ENCODE measurements around the gene CRKL. TPM values are rescaled to one million over a fixed set of nuclear protein-coding genes. Genes with fewer than 3 reads are reported as not detected.

The CRKL gene
- polyA plus RNA-seq, 3 donors = 26.0 to 37.5 (median 29.4) TPM

DNA sequence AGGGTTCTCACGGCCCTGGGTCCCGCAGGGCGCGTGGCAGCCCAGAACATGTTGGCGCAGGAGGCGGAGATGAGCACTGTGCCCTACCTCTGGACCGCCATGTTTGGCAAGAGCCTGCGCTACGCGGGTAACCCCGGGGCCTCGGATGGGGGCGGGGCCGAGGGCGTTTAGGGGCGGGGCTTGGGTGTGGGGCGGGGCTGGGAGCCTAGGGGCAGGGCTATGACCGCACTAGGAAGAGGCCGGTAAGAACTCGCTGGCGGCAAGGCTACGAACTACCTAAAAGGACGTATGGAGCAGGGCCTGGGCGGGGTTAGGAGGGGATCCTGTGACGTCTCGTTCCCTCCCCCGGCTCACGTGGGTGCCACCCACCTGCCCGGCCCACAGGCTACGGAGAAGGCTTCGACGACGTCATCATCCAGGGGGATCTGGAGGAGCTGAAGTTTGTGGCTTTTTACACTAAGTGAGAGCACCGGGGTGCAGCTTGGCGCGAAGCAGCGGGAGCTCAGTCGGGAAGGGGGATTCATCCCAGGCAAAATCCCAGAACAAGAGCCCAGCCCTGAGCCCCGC is 62.1 kb downstream of the CRKL start:
- H3K4me1 Mint-ChIP-seq = peaks cover 43% of the 10 kb centered on the region
- peaks cover 15% of the 10 kb centered on the region for H3K79me2 ChIP-seq (ENCODE audit: insufficient read depth, low read length)
- DNase-seq = peak; percentile 65 to 87 (median 85)
- intact Hi-C loops (cut with micrococcal nuclease) = no loop called here
- peaks cover 20 to 22% of the 10 kb centered on the region in 2 donors for H3K36me3 Mint-ChIP-seq
- peak overlapping the region; percentile 46 for H2AFZ ChIP-seq (ENCODE audit: insufficient read depth, low read depth, low read length, poor library complexity, severe bottlenecking)
- H3K27me3 Mint-ChIP-seq (ENCODE audit: low read depth in 3 of 3) = peaks cover 6 to 11% (median 10%) of the 10 kb centered on the region in 3 donors
- H3K4me1 ChIP-seq (ENCODE audit: control insufficient read depth in 1 of 2, insufficient read depth in 2 of 2, low read length in 2 of 2) = peaks cover 31 to 46% of the 10 kb centered on the region in 2 donors
- H3K27ac ChIP-seq (ENCODE audit: low read depth in 1 of 2, low read length in 2 of 2) = no peak overlapping the region
- H3K9me3 Mint-ChIP-seq = peaks cover 10 to 19% (median 14%) of the 10 kb centered on the region in 7 donors
- peaks cover 0 to 3% of the 10 kb centered on the region in 2 donors for H3K27me3 ChIP-seq (ENCODE audit: control insufficient read depth in 2 of 2, insufficient read depth in 2 of 2, low read length in 2 of 2)
- WGBS (ENCODE audit: insufficient coverage) = 19% methylated on average over 37 of the region's 39 CpGs
- peak overlapping the region; percentile 29 for H3K4me2 ChIP-seq (replicated peaks; ENCODE audit: extremely low read depth, low read length, poor library complexity, severe bottlenecking)
- peaks cover 9 to 10% of the 10 kb centered on the region in 2 donors for H3K9me3 ChIP-seq (replicated peaks in 1 of 2; ENCODE audit: control insufficient read depth in 1 of 2, insufficient read depth in 1 of 2, low read length in 2 of 2)
- H3K4me3 ChIP-seq (replicated peaks in 1 of 3; ENCODE audit: low read depth in 2 of 3, low read length in 3 of 3) = peak overlapping the region in 1 of 3 experiments; percentile 30
- TF ChIP-seq, protein P1, sequence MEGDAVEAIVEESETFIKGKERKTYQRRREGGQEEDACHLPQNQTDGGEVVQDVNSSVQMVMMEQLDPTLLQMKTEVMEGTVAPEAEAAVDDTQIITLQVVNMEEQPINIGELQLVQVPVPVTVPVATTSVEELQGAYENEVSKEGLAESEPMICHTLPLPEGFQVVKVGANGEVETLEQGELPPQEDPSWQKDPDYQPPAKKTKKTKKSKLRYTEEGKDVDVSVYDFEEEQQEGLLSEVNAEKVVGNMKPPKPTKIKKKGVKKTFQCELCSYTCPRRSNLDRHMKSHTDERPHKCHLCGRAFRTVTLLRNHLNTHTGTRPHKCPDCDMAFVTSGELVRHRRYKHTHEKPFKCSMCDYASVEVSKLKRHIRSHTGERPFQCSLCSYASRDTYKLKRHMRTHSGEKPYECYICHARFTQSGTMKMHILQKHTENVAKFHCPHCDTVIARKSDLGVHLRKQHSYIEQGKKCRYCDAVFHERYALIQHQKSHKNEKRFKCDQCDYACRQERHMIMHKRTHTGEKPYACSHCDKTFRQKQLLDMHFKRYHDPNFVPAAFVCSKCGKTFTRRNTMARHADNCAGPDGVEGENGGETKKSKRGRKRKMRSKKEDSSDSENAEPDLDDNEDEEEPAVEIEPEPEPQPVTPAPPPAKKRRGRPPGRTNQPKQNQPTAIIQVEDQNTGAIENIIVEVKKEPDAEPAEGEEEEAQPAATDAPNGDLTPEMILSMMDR (IDR thresholded peaks at IDR 0.05) = no peak
- H3K4me3 Mint-ChIP-seq = peak overlapping the region; percentile 68 to 84
- peaks cover 0 to 8% of the 10 kb centered on the region in 2 donors for H3K36me3 ChIP-seq (replicated peaks in 1 of 2; ENCODE audit: control insufficient read depth in 1 of 2, insufficient read depth in 2 of 2, low read length in 2 of 2)
- no peak overlapping the region for H3K9ac ChIP-seq (ENCODE audit: insufficient read depth, low read length, poor library complexity, severe bottlenecking)
- H3K27ac Mint-ChIP-seq = peak overlapping the region; percentile 50 to 88 (median 77)
- no peaks in the 10 kb centered on the region for H4K20me1 ChIP-seq (ENCODE audit: insufficient read depth, low read length)

DNA sequence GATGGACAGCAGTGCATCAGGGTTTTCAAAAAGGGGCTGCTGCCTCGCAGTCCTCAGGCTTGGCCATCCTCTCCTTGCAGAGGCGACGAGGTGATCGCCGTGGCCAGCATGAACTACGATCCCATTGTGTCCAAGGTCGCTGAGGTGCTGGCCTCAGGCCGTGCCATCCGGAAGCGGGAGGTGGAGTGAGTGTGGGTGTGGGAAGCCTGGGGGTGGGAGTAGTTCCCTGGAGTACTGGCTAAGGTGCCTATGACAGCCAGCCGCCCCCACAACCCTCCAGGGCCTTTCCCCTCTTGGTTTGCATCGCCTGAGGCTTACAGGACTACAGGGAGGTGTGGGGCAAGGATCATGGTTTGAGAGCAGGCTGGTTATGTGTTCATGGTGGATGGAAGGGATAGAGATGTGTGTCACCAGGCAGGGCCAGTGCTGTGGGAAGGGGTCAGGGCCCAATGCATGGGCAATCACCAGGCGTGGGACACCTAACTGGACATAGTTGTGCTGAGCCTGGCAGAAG is 62.8 kb downstream of the CRKL start:
- Mint-ChIP-seq H3K9me3 (peaks cover 10 to 19% (median 14%) of the 10 kb centered on the region in 7 donors), H3K4me3 (peak overlapping the region in 1 of 2 donors; percentile 84), H3K4me1 (peaks cover 43% of the 10 kb centered on the region), H3K36me3 (peaks cover 22 to 24% of the 10 kb centered on the region in 2 donors), H3K27me3 (ENCODE audit: low read depth in 3 of 3) (peaks cover 6 to 11% (median 10%) of the 10 kb centered on the region in 3 donors), H3K27ac (peak overlapping the region in 5 of 7 donors; percentile 50 to 89 (median 77))
- Histone ChIP-seq H3K4me2 (replicated peaks; ENCODE audit: extremely low read depth, low read length, poor library complexity, severe bottlenecking) (peak overlapping the region; percentile 29), H3K4me3 (replicated peaks in 1 of 3; ENCODE audit: low read depth in 2 of 3, low read length in 3 of 3) (peak overlapping the region in 1 of 3 experiments; percentile 30), H3K4me1 (ENCODE audit: control insufficient read depth in 1 of 2, insufficient read depth in 2 of 2, low read length in 2 of 2) (peaks cover 31 to 46% of the 10 kb centered on the region in 2 donors), H3K9me3 (replicated peaks in 1 of 2; ENCODE audit: control insufficient read depth in 1 of 2, insufficient read depth in 1 of 2, low read length in 2 of 2) (peaks cover 9 to 10% of the 10 kb centered on the region in 2 donors), H4K20me1 (ENCODE audit: insufficient read depth, low read length) (no peaks in the 10 kb centered on the region), H3K79me2 (ENCODE audit: insufficient read depth, low read length) (peaks cover 15% of the 10 kb centered on the region), H2AFZ (ENCODE audit: insufficient read depth, low read depth, low read length, poor library complexity, severe bottlenecking) (peak overlapping the region; percentile 46), H3K27ac (ENCODE audit: low read depth in 1 of 2, low read length in 2 of 2) (peak overlapping the region in 1 of 2 donors; percentile 90), H3K9ac (ENCODE audit: insufficient read depth, low read length, poor library complexity, severe bottlenecking) (no peak overlapping the region), H3K27me3 (ENCODE audit: control insufficient read depth in 2 of 2, insufficient read depth in 2 of 2, low read length in 2 of 2) (peaks cover 0 to 3% of the 10 kb centered on the region in 2 donors), H3K36me3 (replicated peaks in 1 of 2; ENCODE audit: control insufficient read depth in 1 of 2, insufficient read depth in 2 of 2, low read length in 2 of 2) (peaks cover 0 to 9% of the 10 kb centered on the region in 2 donors)
- no peak for DNase-seq
- TF ChIP-seq, protein P1 (IDR thresholded peaks at IDR 0.05) = no peak
- intact Hi-C loops (cut with micrococcal nuclease) = loop anchor here in 1 of 2 donors (10.0 kb wide), 1 partner anchor 65 kb away; the partner anchor contains the start of gene LRRC74B
- WGBS (ENCODE audit: insufficient coverage) = 71% methylated on average over 7 of the region's 13 CpGs

All from CD14-positive monocyte (primary cell).